ENCODE data around the gene FBXL2.
"Not testable (repeated sequence)": the region's sequence is repeated elsewhere in the genome, so short reads cannot be mapped to it uniquely, and the experiment has no call there.

FBXL2 gene

DNA sequence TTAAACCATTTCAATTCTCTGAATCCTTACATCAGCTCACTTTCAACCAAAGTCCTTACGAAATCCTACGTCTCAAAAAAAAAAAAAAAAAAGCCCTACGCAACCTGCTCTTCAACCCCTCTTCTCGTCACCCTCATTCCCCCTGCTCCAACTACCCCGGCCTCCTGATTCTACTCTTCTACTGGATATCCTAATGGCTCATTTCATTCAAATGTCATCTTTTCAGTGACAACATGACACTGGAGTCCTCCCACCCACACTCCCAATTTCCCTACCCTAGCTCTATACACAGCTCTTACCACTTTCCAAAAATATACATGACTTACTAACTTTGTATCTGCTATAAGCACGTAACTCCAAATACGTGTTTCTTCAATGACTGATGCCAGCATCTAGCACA lies 151.5 kb downstream of the FBXL2 start:
- DNase-seq = no peak

DNA sequence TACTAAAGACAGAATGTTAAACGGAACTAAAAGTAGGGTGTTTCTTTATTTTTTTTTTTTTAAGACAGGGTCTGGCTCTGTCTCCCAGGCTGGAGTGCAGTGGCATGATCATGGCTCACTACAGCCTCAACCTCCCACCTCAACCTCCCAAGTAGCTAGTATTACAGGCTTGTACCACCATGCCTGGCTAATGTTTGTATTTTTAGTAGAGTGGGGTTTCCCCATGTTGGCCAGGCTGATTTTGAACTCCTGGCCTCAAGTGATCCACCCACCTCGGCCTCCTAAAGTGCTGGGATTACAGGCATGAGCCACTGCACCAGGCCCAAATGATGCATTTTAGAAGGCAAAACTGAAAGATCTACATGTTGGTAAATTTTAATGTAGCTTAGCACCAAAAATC lies 152.1 kb downstream of the FBXL2 start:
- DNase-seq = not testable (repeated sequence)

DNA sequence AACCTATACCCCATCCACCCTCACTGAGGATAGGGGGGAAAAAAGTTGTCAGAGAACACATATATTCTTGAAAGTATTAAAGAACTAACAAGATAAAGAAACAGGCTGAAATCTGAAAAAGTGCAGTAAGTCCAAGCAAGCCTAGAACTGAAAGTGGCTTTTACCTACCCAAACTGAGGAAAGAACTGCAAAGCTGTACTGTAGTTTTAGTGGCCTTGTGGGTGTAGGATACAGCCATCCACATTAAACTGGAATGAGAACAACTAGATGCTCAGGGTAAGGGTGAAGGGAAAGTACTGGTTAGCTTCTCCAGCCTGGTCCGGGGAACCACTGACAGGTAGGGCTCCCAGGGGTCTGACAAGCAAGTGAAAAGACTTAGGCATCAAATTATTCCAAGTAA lies 152.8 kb downstream of the FBXL2 start:
- DNase-seq = no peak

DNA sequence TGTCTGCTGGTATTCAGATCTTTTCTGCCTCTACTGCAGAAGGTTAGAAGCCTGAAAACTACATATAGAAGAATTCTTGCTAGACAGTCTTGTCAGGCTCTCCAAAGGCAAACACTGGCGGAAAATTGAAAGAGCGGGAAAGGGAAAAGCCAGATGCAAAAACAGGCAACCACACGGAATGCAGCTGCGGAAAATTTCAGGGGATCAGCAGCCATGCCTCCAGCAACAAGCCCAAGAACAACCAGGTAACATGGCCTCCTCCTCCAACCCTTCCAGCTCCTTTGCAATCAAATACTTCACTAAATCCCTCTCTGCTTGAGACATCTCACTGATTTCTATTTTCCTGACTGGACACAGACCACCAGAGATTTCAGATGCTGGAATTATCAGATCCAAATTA lies 153.3 kb downstream of the FBXL2 start:
- DNase-seq = no peak

DNA sequence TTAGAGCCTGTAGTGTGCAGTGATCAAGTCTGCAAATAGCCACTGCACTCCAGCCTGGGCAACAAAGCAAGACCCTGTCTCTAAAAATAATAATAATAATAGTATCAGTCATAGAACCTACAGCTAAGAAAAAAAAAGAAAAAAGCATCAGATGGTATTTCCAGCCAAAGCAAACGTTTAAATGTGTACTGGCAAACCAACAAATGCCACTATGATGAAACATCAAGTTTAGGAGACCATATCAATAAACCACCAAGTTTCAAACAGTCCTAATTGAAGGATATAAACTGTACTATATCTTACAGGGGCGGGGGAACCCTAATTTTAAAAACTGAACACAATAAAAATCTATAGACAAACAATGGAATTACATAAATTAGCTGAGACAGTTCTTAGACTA lies 156.6 kb downstream of the FBXL2 start:
- DNase-seq = no peak

Data from right kidney (tissue), 1 donor.